Esophagus muscularis mucosa (tissue), 4 donors: ENCODE data around the gene ADAMTS6. TPM values are rescaled to one million over a fixed set of nuclear protein-coding genes. Genes with fewer than 3 reads are reported as not detected.

ENCODE experiments used
- DNase-seq: peaks from one replicate; pipeline ENCODE4 v3.0.0-alpha.2; 2017; ENCODE audit errors: extremely low spot score
- H3K27ac ChIP-seq, 4 donors: fragments of 200-600 bp; sonication (generic); replicated peaks in 1 of 4; 1 replicate in 3 of 4; 2 replicates in 1 of 4; pipeline ENCODE4 v1.5.1; 2016 to 2019; ENCODE audit warnings: mild to moderate bottlenecking in 1 of 4
- H3K27me3 ChIP-seq, 4 donors: fragments of 200-600 bp; sonication (generic); one replicate each; pipeline versions ENCODE4 v1.5.1 to v1.6.0; 2016 to 2019
- H3K36me3 ChIP-seq, 4 donors: fragments of 200-600 bp; sonication (generic); one replicate each; pipeline ENCODE4 v1.5.1; 2016 to 2019
- H3K4me1 ChIP-seq, 4 donors: fragments of 200-600 bp; sonication (generic); one replicate each; pipeline ENCODE4 v1.5.1; 2016 to 2019
- H3K4me3 ChIP-seq, 4 donors: fragments of 200-600 bp; sonication (generic); 1 replicate in 2 of 4; 2 replicates in 2 of 4; pipeline ENCODE4 v1.5.1; 2016 to 2019; ENCODE audit warnings: mild to moderate bottlenecking in 4 of 4, moderate library complexity in 1 of 4
- H3K9me3 ChIP-seq, 4 donors: fragments of 200-600 bp; sonication (generic); 1 replicate in 3 of 4; 2 replicates in 1 of 4; pipeline ENCODE4 v1.5.1; 2016 to 2019
- CTCF ChIP-seq, 3 experiments: fragments of 200-600 bp in 2 of 3; fragments of 450-650 bp in 1 of 3; sonication (generic) in 2 of 3; IDR thresholded peaks; one replicate each; pipeline ENCODE4 v1.5.1; 2017 to 2019; ENCODE audit warnings: antibody characterized with exemption in 3 of 3, mild to moderate bottlenecking in 2 of 3, moderate library complexity in 1 of 3
- EP300 ChIP-seq: sonication (generic); formaldehyde crosslinking; IDR thresholded peaks from one replicate; pipeline ENCODE4 v1.6.1; 2017; ENCODE audit warnings: antibody characterized with exemption
- POLR2A ChIP-seq: fragments of 450-650 bp; IDR thresholded peaks from one replicate; pipeline ENCODE4 v1.6.1; 2017; ENCODE audit warnings: antibody characterized with exemption, moderate library complexity, mild to moderate bottlenecking, low read depth
- POLR2AphosphoS5 ChIP-seq, 2 donors: sonication (generic); formaldehyde crosslinking; IDR thresholded peaks; one replicate each; pipeline ENCODE4 v1.6.1; 2017; ENCODE audit warnings: antibody characterized with exemption in 2 of 2
- WGBS: methylation state at CpG from one replicate; pipeline ENCODE4 v1.1.5; 2018; 5-methylcytosine and 5-hydroxymethylcytosine counted together
- intact Hi-C: fragments of 100-400 bp; cut with DNase I; formaldehyde crosslinking; loops from one replicate; pipeline ENCODE4 v1.15.1; 2023
- total RNA-seq, 4 donors: library from RNA; depleted of rRNA; stranded (reverse); fragments of >200 nt; gene quantifications; one replicate each; pipeline versions ENCODE4 v1.1.0 to v1.2.1, GENCODE V29; 2016

The ADAMTS6 gene
- total RNA-seq, 4 donors from 2014 or later = 1.4 to 4.2 (median 2.7) TPM

DNA sequence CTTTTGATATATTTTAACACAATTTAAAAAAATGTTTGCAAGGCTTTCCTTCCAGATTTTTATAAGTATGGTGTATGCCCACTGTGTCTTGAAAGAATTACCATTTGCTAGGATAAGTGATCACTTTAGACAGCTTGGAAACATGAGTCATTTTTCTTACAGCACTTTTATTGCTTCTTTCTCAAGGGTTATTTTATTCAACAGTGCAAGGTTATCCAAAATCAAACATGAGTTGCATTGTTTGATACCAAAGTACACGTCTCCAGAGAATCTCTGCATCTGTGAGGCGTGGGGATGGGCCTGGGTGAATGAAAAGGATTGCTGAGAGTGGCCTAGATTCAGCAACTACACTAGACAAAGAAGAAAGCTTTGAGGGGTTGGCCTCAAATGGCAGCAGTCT, 329.6 kb downstream of the ADAMTS6 start:
- Histone ChIP-seq H3K27ac (no peak overlapping the region), H3K4me3 (no peak overlapping the region), H3K9me3 (no peaks in the 10 kb centered on the region), H3K27me3 (no peaks in the 10 kb centered on the region), H3K36me3 (no peaks in the 10 kb centered on the region), H3K4me1 (peaks cover 0 to 5% (median 0%) of the 10 kb centered on the region in 4 donors)
- intact Hi-C loops = no loop called here
- WGBS = 91% methylated on average over 2 of the region's 2 CpGs
- TF ChIP-seq EP300 = no peak
- DNase-seq = no peak

DNA sequence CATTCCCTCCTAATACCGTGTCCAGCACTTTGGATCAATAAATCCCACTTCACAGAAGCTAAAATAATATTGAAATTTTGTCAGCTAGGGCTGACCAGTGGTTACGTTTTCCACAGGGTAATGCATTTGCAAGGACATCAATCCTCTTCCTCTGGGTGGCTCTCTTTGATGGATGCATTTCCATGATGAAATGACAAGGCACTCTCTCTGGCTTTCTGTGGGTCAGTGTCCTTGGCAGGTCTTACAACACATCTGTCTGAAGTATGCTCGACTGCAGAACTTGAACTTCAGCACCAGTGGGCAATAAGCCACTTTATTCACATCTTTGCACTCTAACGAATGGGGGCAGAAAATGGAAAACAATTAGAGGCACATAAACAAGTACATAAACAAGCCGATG, 330.1 kb downstream of the ADAMTS6 start:
- Histone ChIP-seq H3K27me3 (no peaks in the 10 kb centered on the region), H3K27ac (no peak overlapping the region), H3K4me1 (peaks cover 0 to 5% (median 0%) of the 10 kb centered on the region in 4 donors), H3K36me3 (no peaks in the 10 kb centered on the region), H3K9me3 (no peaks in the 10 kb centered on the region), H3K4me3 (no peak overlapping the region)
- 77% methylated on average over 5 of the region's 5 CpGs for WGBS
- intact Hi-C loops = no loop called here
- no peak for DNase-seq
- TF ChIP-seq CTCF (IDR thresholded peaks at IDR 0.05) (no peak), POLR2AphosphoS5 (IDR thresholded peaks at IDR 0.05) (no peak), EP300 (no peak), POLR2A (no peak)

DNA sequence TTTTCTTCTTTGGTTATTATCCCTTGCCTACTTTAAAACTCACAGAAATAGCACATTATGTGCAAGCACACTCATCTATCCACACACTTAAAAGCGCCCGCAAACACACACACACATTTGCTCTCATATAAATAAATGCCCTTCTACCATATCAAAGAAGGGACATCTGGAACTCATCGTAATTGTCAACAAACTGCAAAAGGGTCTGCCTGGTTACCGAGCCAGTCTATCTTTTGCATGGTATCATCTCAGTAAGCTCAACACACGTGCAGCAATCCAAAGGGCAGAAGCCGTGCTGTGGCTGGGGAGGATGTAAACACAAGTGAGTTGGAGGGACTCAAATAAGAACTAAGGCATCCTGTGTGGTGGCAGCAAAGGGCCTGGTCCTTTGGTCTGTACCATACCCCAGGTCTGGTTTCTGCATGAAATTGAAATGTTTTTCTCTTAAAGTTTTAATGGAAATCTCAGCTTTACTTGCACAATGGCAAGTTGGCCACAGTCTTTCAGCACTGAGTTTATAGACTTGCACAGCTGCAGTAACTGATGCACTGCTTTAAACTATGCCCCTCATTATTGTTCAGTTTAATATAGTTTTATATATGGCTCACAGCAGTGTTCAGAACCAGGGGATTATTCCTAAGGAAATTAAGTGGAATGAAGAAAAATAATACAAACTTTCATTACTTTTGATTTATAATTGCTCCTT, 331.0 kb downstream of the ADAMTS6 start:
- H3K4me3 ChIP-seq = no peak overlapping the region
- no peak overlapping the region for H3K27ac ChIP-seq
- no peaks in the 10 kb centered on the region for H3K36me3 ChIP-seq
- 82% methylated on average over 6 of the region's 6 CpGs for WGBS
- no peaks in the 10 kb centered on the region for H3K27me3 ChIP-seq
- peaks cover 0 to 5% (median 0%) of the 10 kb centered on the region in 4 donors for H3K4me1 ChIP-seq
- no peaks in the 10 kb centered on the region for H3K9me3 ChIP-seq
- TF ChIP-seq POLR2AphosphoS5 (IDR thresholded peaks at IDR 0.05) = no peak
- no peak for TF ChIP-seq EP300
- TF ChIP-seq CTCF (IDR thresholded peaks at IDR 0.05) = no peak
- no peak for TF ChIP-seq POLR2A
- DNase-seq = no peak
- intact Hi-C loops = no loop called here

DNA sequence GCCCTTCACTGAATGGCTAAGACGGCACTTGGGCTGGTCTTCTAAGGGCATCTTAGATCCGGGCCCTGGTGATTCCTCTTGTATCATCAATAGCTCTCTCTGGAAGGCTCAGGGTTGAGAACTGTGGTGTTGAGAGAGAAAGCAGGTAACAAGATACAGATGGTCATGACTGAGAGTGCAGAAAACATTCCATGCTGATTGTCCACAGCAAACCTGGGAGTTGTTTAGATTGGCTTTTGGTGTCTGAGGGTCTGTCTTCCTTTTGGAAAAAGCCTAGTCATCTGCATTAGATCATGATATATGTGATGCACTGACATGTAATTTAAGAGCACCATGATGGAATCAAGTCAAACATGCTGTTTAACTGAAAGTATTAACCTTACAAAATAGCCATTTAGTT, 331.9 kb downstream of the ADAMTS6 start:
- intact Hi-C loops = no loop called here
- Histone ChIP-seq H3K9me3 (no peaks in the 10 kb centered on the region), H3K27me3 (no peaks in the 10 kb centered on the region), H3K4me1 (peaks cover 0 to 5% (median 0%) of the 10 kb centered on the region in 4 donors), H3K4me3 (no peak overlapping the region), H3K27ac (no peak overlapping the region), H3K36me3 (no peaks in the 10 kb centered on the region)
- TF ChIP-seq EP300 (no peak), CTCF (IDR thresholded peaks at IDR 0.05) (no peak), POLR2AphosphoS5 (IDR thresholded peaks at IDR 0.05) (no peak), POLR2A (no peak)
- WGBS = 100% methylated on average over 2 of the region's 2 CpGs
- DNase-seq = no peak

DNA sequence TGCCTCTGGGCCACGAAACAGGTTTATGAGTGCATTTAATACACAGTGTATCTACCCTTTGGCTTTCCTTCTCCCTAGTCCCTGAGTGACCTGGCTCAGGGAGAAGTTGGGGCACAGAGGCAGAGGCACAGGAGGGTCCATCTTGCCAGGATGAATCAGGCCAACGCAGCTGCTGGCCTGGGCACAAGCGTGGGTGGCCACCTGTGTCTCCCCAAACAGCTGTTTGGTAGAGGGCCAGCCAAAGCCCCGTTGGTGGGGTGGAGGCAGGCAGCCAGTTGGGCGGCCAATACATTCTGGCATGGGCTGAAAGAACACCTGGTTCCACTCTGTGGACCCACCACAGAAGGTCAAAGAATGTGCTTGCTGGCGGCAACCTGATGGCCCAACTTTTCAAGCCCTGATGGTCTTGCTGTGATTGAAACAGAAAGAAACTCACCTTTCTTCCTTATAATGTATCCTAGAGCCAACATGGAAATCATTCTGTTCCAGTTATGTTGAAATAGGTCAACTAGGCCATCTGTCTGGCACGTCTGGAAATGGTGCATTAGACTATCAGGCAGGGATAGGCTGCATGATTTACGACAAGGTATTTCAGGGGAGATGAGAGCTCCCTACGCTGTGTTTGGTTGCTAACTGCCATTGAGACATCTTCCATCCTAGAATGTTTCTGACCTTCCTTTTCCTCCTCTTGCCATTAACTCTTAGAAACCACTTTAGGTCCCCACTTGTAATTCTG, 337.4 kb downstream of the ADAMTS6 start:
- TF ChIP-seq POLR2A = no peak
- TF ChIP-seq EP300 = no peak
- no peak for TF ChIP-seq CTCF (IDR thresholded peaks at IDR 0.05)
- no peak for TF ChIP-seq POLR2AphosphoS5 (IDR thresholded peaks at IDR 0.05)
- Histone ChIP-seq H3K27me3 (no peaks in the 10 kb centered on the region), H3K4me3 (no peak overlapping the region), H3K4me1 (peaks cover 0 to 9% (median 6%) of the 10 kb centered on the region in 4 donors), H3K9me3 (no peaks in the 10 kb centered on the region), H3K36me3 (no peaks in the 10 kb centered on the region), H3K27ac (no peak overlapping the region)
- intact Hi-C loops = no loop called here
- whole genome bisulfite sequencing = 95% methylated on average over 7 of the region's 9 CpGs
- DNase-seq = no peak
